GM08714 (cell line): ENCODE results near the gene AFDN.

Source experiments
- H3K4me3 ChIP-seq: fragments of 200-500 bp; sonication (Bioruptor generic); 2 replicates; pipeline ENCODE4 v1.5.1; 2014; ENCODE audit warnings: mild to moderate bottlenecking, low read length, inconsistent platforms
- ZNF274 ChIP-seq: IDR thresholded peaks from 2 replicates; pipeline ENCODE4 v1.6.1; 2012; ENCODE audit warnings: mild to moderate bottlenecking, low read depth, low read length

Gene AFDN

GRCh38 chr6:167979436-167980139 lies 152.9 kb downstream of the AFDN start:
- no peak overlapping the region for H3K4me3 ChIP-seq
- no peak for TF ChIP-seq ZNF274

GRCh38 chr6:167980911-167981580 lies 154.3 kb downstream of the AFDN start:
- no peak for TF ChIP-seq ZNF274
- no peak overlapping the region for H3K4me3 ChIP-seq

- TF ChIP-seq ZNF274: no peak
- H3K4me3 ChIP-seq: no peak overlapping the region
Observed at GRCh38 chr6:167981916-167982462, 155.3 kb downstream of the AFDN start.

- TF ChIP-seq ZNF274: no peak
- no peak overlapping the region for H3K4me3 ChIP-seq
Observed at GRCh38 chr6:167984144-167984719, 157.5 kb downstream of the AFDN start.

GRCh38 chr6:167984876-167985604 lies 158.3 kb downstream of the AFDN start:
- H3K4me3 ChIP-seq: no peak overlapping the region

GRCh38 chr6:167985911-167986595 lies 159.3 kb downstream of the AFDN start:
- no peak overlapping the region for H3K4me3 ChIP-seq
- no peak for TF ChIP-seq ZNF274

More at GRCh38 chr6:167984876-167985604, 158.3 kb downstream of the AFDN start:
- no peak for TF ChIP-seq ZNF274

GRCh38 chr6:167987396-167988153 lies 160.9 kb downstream of the AFDN start:
- no peak overlapping the region for H3K4me3 ChIP-seq
- TF ChIP-seq ZNF274: no peak

- TF ChIP-seq ZNF274: no peak
- H3K4me3 ChIP-seq: no peak overlapping the region
Observed at GRCh38 chr6:167988154-167988495, 161.4 kb downstream of the AFDN start.

GRCh38 chr6:167988945-167989841 lies 162.5 kb downstream of the AFDN start:
- H3K4me3 ChIP-seq: no peak overlapping the region
- TF ChIP-seq ZNF274: no peak

- H3K4me3 ChIP-seq: no peak overlapping the region
- TF ChIP-seq ZNF274: no peak
Observed at GRCh38 chr6:167990016-167990945, 163.6 kb downstream of the AFDN start.

- H3K4me3 ChIP-seq: no peak overlapping the region
Observed at GRCh38 chr6:167993169-167993568, 166.5 kb downstream of the AFDN start.

GRCh38 chr6:167993831-167994230 lies 167.1 kb downstream of the AFDN start:
- no peak for TF ChIP-seq ZNF274
- H3K4me3 ChIP-seq: no peak overlapping the region

More at GRCh38 chr6:167993169-167993568, 166.5 kb downstream of the AFDN start:
- no peak for TF ChIP-seq ZNF274
